BJ (cell line): ENCODE data around the gene FAM13B. TPM values are rescaled to one million over a fixed set of nuclear protein-coding genes. Genes with fewer than 3 reads are reported as not detected.
"Not testable (repeated sequence)": the region's sequence is repeated elsewhere in the genome, so short reads cannot be mapped to it uniquely, and the experiment has no call there.

Source experiments
- CTCF ChIA-PET: fragments of 350-600 bp; formaldehyde crosslinking; extraction: SDS; loops from one replicate; lab custom pipeline; 2021; ENCODE audit warnings: antibody characterized with exemption, inconsistent platforms; lab: Yijun Ruan, JAX
- POLR2A ChIA-PET: fragments of 300-600 bp; sonication (Branson Sonifier 250); formaldehyde crosslinking; extraction: SDS; loops from one replicate; lab custom pipeline; 2021; ENCODE audit warnings: antibody characterized with exemption; lab: Charles Lee
- DNase-seq: peaks from one replicate; pipeline ENCODE4 v3.0.0-alpha.2; 2011; ENCODE audit warnings: low read depth
- H3K27me3 ChIP-seq: 2 replicates; pipeline ENCODE4 v1.6.0; 2011; ENCODE audit warnings: low read length; ENCODE audit not compliant: control insufficient read depth, insufficient read depth
- H3K36me3 ChIP-seq: 2 replicates; pipeline ENCODE4 v1.5.1; 2011; ENCODE audit warnings: low read length; ENCODE audit not compliant: control insufficient read depth, insufficient read depth
- H3K4me3 ChIP-seq: 2 replicates; pipeline ENCODE4 v1.5.1; 2011; ENCODE audit warnings: low read depth, mild to moderate bottlenecking, control low read depth, low read length
- CTCF ChIP-seq: IDR thresholded peaks from 2 replicates; pipeline ENCODE4 v1.5.1; 2011; ENCODE audit warnings: low read depth, mild to moderate bottlenecking, control low read depth, inconsistent platforms, low read length, moderate library complexity; ENCODE audit not compliant: insufficient read depth
- polyA plus RNA-seq: library from polyadenylated mRNA; depleted of rRNA; stranded (reverse); fragments of >200 nt; gene quantifications from 2 replicates; pipeline ENCODE4 v1.2.3, GENCODE V29; 2011

The FAM13B gene
- polyA plus RNA-seq, 1 experiment = 12.6 TPM

- CTCF ChIA-PET = interaction anchor here (1.0 to 6.2 kb wide), 5 partner anchors 8 to 22 kb away, joined by 3 to 36 read pairs (median 6); no protein-coding TSS in a partner anchor
- no peaks in the 10 kb centered on the region for H3K36me3 ChIP-seq
- H3K27me3 ChIP-seq = peaks cover 1% of the 10 kb centered on the region; the same call in 1 of the 2 replicates
- DNase-seq = no peak
- no peak for TF ChIP-seq CTCF
- POLR2A ChIA-PET = no interaction called here
- H3K4me3 ChIP-seq = no peak overlapping the region
These were observed 22.1 kb upstream of the FAM13B start for GRCh38 chr5:138054847-138055558.

GRCh38 chr5:138054206-138054605 is 21.3 kb upstream of the FAM13B start:
- DNase-seq = no peak
- no peak for TF ChIP-seq CTCF
- Histone ChIP-seq H3K36me3 (no peaks in the 10 kb centered on the region), H3K27me3 (peaks cover 1% of the 10 kb centered on the region; the same call in 1 of the 2 replicates), H3K4me3 (no peak overlapping the region)
- ChIA-PET POLR2A (no interaction called here), CTCF (interaction anchor here (0.6 to 6.2 kb wide), 8 partner anchors 8 to 100 kb away, joined by 3 to 36 read pairs (median 4); no protein-coding TSS in a partner anchor)

GRCh38 chr5:138053554-138053953 is 20.7 kb upstream of the FAM13B start:
- TF ChIP-seq CTCF = no peak
- ChIA-PET POLR2A (no interaction called here), CTCF (interaction anchor here (0.6 to 6.2 kb wide), 7 partner anchors 12 to 99 kb away, joined by 3 to 36 read pairs (median 4); no protein-coding TSS in a partner anchor)
- no peaks in the 10 kb centered on the region for H3K36me3 ChIP-seq
- no peak for DNase-seq
- no peak overlapping the region for H3K4me3 ChIP-seq
- peaks cover 1% of the 10 kb centered on the region; the same call in 1 of the 2 replicates for H3K27me3 ChIP-seq

GRCh38 chr5:138052718-138053117 is 19.8 kb upstream of the FAM13B start:
- POLR2A ChIA-PET = not testable (repeated sequence)
- CTCF ChIA-PET = interaction anchor here (1.8 to 6.2 kb wide), 3 partner anchors 16 to 24 kb away, joined by 4 to 36 read pairs (median 11); no protein-coding TSS in a partner anchor

GRCh38 chr5:138051441-138052296 is 18.8 kb upstream of the FAM13B start:
- CTCF ChIA-PET = interaction anchor here (6.2 kb wide), 1 partner anchor 17 kb away, joined by 36 read pairs; no protein-coding TSS in a partner anchor

More at GRCh38 chr5:138052718-138053117, 19.8 kb upstream of the FAM13B start:
- not testable (repeated sequence) for H3K4me3 ChIP-seq, H3K36me3 ChIP-seq, DNase-seq, H3K27me3 ChIP-seq

GRCh38 chr5:138045283-138045682 is 12.4 kb upstream of the FAM13B start:
- CTCF ChIA-PET = interaction anchor here (1.9 to 3.6 kb wide), 2 partner anchors 9 to 23 kb away, joined by 6 to 19 read pairs; no protein-coding TSS in a partner anchor
- H3K27me3 ChIP-seq, POLR2A ChIA-PET, DNase-seq, H3K4me3 ChIP-seq, H3K36me3 ChIP-seq: not testable (repeated sequence)

More at GRCh38 chr5:138051441-138052296, 18.8 kb upstream of the FAM13B start:
- POLR2A ChIA-PET = no interaction called here
- no peak for DNase-seq
- no peak overlapping the region for H3K4me3 ChIP-seq
- H3K36me3 ChIP-seq = no peaks in the 10 kb centered on the region
- no peaks in the 10 kb centered on the region; the same call in 1 of the 2 replicates for H3K27me3 ChIP-seq
- TF ChIP-seq CTCF = no peak
